Common myeloid progenitor, CD34-positive (primary cell): ENCODE measurements around the gene ATP8B1.
"Not testable (repeated sequence)": the region's sequence is repeated elsewhere in the genome, so short reads cannot be mapped to it uniquely, and the experiment has no call there.

Source experiments
- CTCF ChIA-PET: fragments of 350-600 bp; sonication (Branson Sonifier 250); formaldehyde crosslinking; loops from one replicate; lab custom pipeline; 2021; ENCODE audit warnings: antibody characterized with exemption; lab: Charles Lee
- POLR2A ChIA-PET: fragments of 350-600 bp; sonication (Branson Sonifier 250); formaldehyde crosslinking; loops from one replicate; lab custom pipeline; 2021; ENCODE audit warnings: antibody characterized with exemption; lab: Charles Lee
- DNase-seq, 3 donors: peaks; one replicate each; pipeline versions ENCODE4 v3.0.0 to v3.0.0-alpha.2; 2013
- H3K27ac ChIP-seq, 2 experiments: 1 replicate in 1 of 2; 2 replicates in 1 of 2; pipeline ENCODE4 v1.7.0; 2013; ENCODE audit warnings: inconsistent platforms in 2 of 2, low read length in 2 of 2, mild to moderate bottlenecking in 2 of 2, low read depth in 1 of 2, moderate library complexity in 1 of 2; ENCODE audit not compliant: severe bottlenecking in 2 of 2, insufficient read depth in 1 of 2, poor library complexity in 1 of 2
- H3K27me3 ChIP-seq, 5 experiments: replicated peaks in 2 of 5; 1 replicate in 3 of 5; 2 replicates in 2 of 5; pipeline versions ENCODE4 v1.6.1 to v1.7.0; 2013; ENCODE audit warnings: low read length in 4 of 5, mild to moderate bottlenecking in 2 of 5, moderate library complexity in 2 of 5, inconsistent platforms in 1 of 5; ENCODE audit not compliant: insufficient read depth in 5 of 5, control insufficient read depth in 4 of 5
- H3K36me3 ChIP-seq, 4 experiments: 1 replicate in 2 of 4; 2 replicates in 2 of 4; pipeline versions ENCODE4 v1.6.1 to v1.7.0; 2013; ENCODE audit warnings: low read length in 3 of 4, control low read depth in 1 of 4, mild to moderate bottlenecking in 1 of 4; ENCODE audit not compliant: control insufficient read depth in 4 of 4, insufficient read depth in 4 of 4
- H3K4me1 ChIP-seq, 4 experiments: 1 replicate in 3 of 4; 2 replicates in 1 of 4; pipeline versions ENCODE4 v1.6.1 to v1.7.1; 2013; ENCODE audit warnings: low read length in 3 of 4, mild to moderate bottlenecking in 3 of 4, control low read depth in 1 of 4, inconsistent platforms in 1 of 4, moderate library complexity in 1 of 4; ENCODE audit not compliant: control insufficient read depth in 4 of 4, insufficient read depth in 4 of 4; ENCODE audit errors: control extremely low read depth in 1 of 4
- H3K4me3 ChIP-seq, 7 experiments: 1 replicate in 4 of 7; 2 replicates in 3 of 7; pipeline versions ENCODE4 v1.5.1 to v1.7.0; 2013; ENCODE audit warnings: mild to moderate bottlenecking in 7 of 7, low read length in 6 of 7, moderate library complexity in 6 of 7, inconsistent platforms in 2 of 7, low read depth in 2 of 7, control low read depth in 1 of 7; ENCODE audit not compliant: insufficient read depth in 4 of 7, control insufficient read depth in 1 of 7; ENCODE audit errors: extremely low read depth in 1 of 7
- H3K9me3 ChIP-seq, 5 experiments: 1 replicate in 4 of 5; 2 replicates in 1 of 5; pipeline versions ENCODE4 v1.6.1 to v1.7.1; 2013; ENCODE audit warnings: low read length in 4 of 5, mild to moderate bottlenecking in 2 of 5, inconsistent platforms in 1 of 5, low read depth in 1 of 5, moderate library complexity in 1 of 5; ENCODE audit not compliant: control insufficient read depth in 4 of 5, insufficient read depth in 2 of 5; ENCODE audit errors: control extremely low read depth in 1 of 5
- WGBS: methylation state at CpG from one replicate; pipeline ENCODE4 v1.1.5; 2013; ENCODE audit not compliant: insufficient coverage; 5-methylcytosine and 5-hydroxymethylcytosine counted together

The ATP8B1 gene

GRCh38 chr18:57744211-57744694 lies 58.9 kb downstream of the ATP8B1 start:
- Histone ChIP-seq H3K36me3 (no peaks in the 10 kb centered on the region), H3K9me3 (peaks cover 0 to 6% (median 0%) of the 10 kb centered on the region in 5 experiments), H3K4me1 (peaks cover 0 to 6% (median 0%) of the 10 kb centered on the region in 4 experiments), H3K4me3 (no peak overlapping the region), H3K27me3 (no peaks in the 10 kb centered on the region), H3K27ac (no peak overlapping the region)
- POLR2A ChIA-PET: no interaction called here
- WGBS: no CpG with 5 or more reads among the region's 5 CpGs
- CTCF ChIA-PET: interaction anchor here (1.0 kb wide), 1 partner anchor 76 kb away, joined by 3 read pairs; no protein-coding TSS in a partner anchor
- DNase-seq: no peak

DNA sequence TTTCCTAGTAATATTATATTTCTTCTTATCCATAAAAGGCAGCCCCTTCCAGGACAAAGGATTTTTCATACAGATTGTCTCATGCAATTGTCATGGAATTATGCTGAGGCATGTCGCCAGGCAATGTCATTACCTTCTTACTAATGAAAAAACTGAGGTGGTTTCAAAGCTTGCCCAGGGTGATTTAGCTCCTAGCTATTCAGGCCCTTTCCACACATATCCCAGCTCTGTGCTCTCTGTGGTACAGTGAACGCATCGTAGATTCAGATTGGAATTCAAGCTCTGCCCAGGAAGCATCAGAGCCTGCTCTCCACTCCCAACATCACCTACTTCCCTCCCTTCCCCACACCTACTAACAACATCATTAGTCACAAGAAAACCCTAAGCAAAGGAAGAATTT lies 60.1 kb downstream of the ATP8B1 start:
- ChIA-PET POLR2A (no interaction called here), CTCF (no interaction called here)
- no peak overlapping the region for H3K27ac ChIP-seq
- H3K27me3 ChIP-seq: no peaks in the 10 kb centered on the region
- WGBS: 94% methylated on average over 3 of the region's 3 CpGs
- DNase-seq: no peak
- no peaks in the 10 kb centered on the region for H3K4me1 ChIP-seq
- peaks cover 0 to 6% (median 0%) of the 10 kb centered on the region in 5 experiments for H3K9me3 ChIP-seq
- no peaks in the 10 kb centered on the region for H3K36me3 ChIP-seq
- no peak overlapping the region for H3K4me3 ChIP-seq

DNA sequence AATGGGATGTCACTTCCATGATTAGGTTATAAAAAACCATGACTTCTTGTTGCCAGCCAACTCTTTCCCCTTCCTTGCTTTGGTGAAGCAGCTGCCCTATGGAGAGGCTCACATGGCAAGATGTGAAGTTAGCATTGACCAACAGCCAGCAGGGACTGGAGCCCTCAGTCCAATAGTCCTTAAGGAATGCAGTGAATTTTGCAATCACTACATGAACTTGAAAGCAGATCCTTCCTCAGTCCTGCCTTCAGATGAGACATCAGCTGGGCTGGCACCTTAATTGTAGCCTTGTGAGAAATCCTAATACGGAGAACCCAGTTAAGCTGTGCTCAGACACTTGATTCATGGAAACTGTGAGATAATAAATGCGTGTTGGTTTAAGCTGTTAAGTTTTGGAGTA lies 61.8 kb downstream of the ATP8B1 start:
- no peaks in the 10 kb centered on the region for H3K36me3 ChIP-seq
- no peak overlapping the region for H3K27ac ChIP-seq
- ChIA-PET POLR2A (no interaction called here), CTCF (interaction anchor here (1.1 kb wide), 1 partner anchor 38 kb away, joined by 3 read pairs; no protein-coding TSS in a partner anchor)
- peaks cover 0 to 6% (median 0%) of the 10 kb centered on the region in 5 experiments for H3K9me3 ChIP-seq
- H3K4me1 ChIP-seq: no peaks in the 10 kb centered on the region
- no peak for DNase-seq
- no peak overlapping the region for H3K4me3 ChIP-seq
- no peaks in the 10 kb centered on the region for H3K27me3 ChIP-seq
- 100% methylated on average over 1 of the region's 2 CpGs for WGBS

DNA sequence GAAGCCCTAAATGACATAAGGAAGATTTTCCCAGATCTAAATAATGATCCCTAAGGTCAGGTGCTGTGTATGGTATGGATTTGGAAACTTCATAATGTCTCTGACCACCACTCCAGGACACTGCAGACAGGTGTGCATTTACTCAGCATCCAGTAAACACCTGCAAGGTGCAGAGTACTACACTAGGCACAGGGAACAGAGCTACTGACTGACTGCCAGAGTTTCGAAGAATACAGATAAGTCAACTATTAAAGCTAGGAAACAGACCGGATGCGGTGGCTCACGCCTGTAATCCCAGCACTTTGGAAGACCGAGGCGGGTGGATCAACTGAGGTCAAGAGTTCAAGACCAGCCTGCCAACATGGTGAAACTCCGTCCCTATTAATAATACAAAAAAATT lies 65.0 kb downstream of the ATP8B1 start:
- H3K4me3 ChIP-seq: no peak overlapping the region
- 95% methylated on average over 7 of the region's 7 CpGs for WGBS
- POLR2A ChIA-PET: interaction anchor here (0.7 kb wide), 1 partner anchor 23 kb away, joined by 3 read pairs; no protein-coding TSS in a partner anchor
- CTCF ChIA-PET: no interaction called here
- peaks cover 0 to 6% (median 0%) of the 10 kb centered on the region in 5 experiments for H3K9me3 ChIP-seq
- no peaks in the 10 kb centered on the region for H3K4me1 ChIP-seq
- DNase-seq: no peak
- H3K27ac ChIP-seq: no peak overlapping the region
- no peaks in the 10 kb centered on the region for H3K36me3 ChIP-seq
- H3K27me3 ChIP-seq: no peaks in the 10 kb centered on the region

- Histone ChIP-seq H3K4me3 (no peak overlapping the region), H3K9me3 (peaks cover 0 to 6% (median 0%) of the 10 kb centered on the region in 5 experiments), H3K4me1 (no peaks in the 10 kb centered on the region), H3K27me3 (no peaks in the 10 kb centered on the region), H3K36me3 (no peaks in the 10 kb centered on the region), H3K27ac (no peak overlapping the region)
- peak in 1 of 3 donors; percentile 13 for DNase-seq
- 81% methylated on average over 6 of the region's 8 CpGs for WGBS
- ChIA-PET POLR2A (interaction anchor here (0.7 kb wide), 1 partner anchor 23 kb away, joined by 3 read pairs; no protein-coding TSS in a partner anchor), CTCF (no interaction called here)
Observed at GRCh38 chr18:57737400-57738060, 65.6 kb downstream of the ATP8B1 start.

- H3K4me1 ChIP-seq, H3K27ac ChIP-seq, CTCF ChIA-PET, H3K4me3 ChIP-seq, H3K27me3 ChIP-seq, DNase-seq, POLR2A ChIA-PET, H3K36me3 ChIP-seq, H3K9me3 ChIP-seq: not testable (repeated sequence)
- WGBS: over 99% methylated on average over 17 of the region's 18 CpGs
Observed at GRCh38 chr18:57735042-57735441, 68.1 kb downstream of the ATP8B1 start.

- DNase-seq: no peak
- Histone ChIP-seq H3K27ac (no peak overlapping the region), H3K27me3 (no peaks in the 10 kb centered on the region), H3K9me3 (no peaks in the 10 kb centered on the region), H3K36me3 (no peaks in the 10 kb centered on the region), H3K4me1 (peaks cover 0 to 4% (median 0%) of the 10 kb centered on the region in 4 experiments), H3K4me3 (no peak overlapping the region)
- POLR2A ChIA-PET: no interaction called here
- no CpG with 5 or more reads among the region's 3 CpGs for WGBS
- CTCF ChIA-PET: no interaction called here
Observed at GRCh38 chr18:57733861-57734260, 69.3 kb downstream of the ATP8B1 start.
